Measurements from ENCODE around the gene ALKBH5.

ALKBH5 gene

GRCh38 chr17:18183334-18184142 is at the start of gene ALKBH5:
Gene ALKBH5 (plus strand): TSS chr17:18183828. CDS start chr17:18184244, 416 bp downstream.
- TF ChIP-seq JUND (IDR thresholded peaks at IDR 0.05; ENCODE audit: low read depth) = no peak
- peak; percentile 96 to 99 for DNase-seq (ENCODE audit: low read depth in 1 of 2, low spot score in 1 of 2)
- in situ Hi-C loops (cut with HindIII; ENCODE audit: low pct_unique_long_range_greater_than_20kb, low sequenced_read_pairs) = no loop called here

DNA sequence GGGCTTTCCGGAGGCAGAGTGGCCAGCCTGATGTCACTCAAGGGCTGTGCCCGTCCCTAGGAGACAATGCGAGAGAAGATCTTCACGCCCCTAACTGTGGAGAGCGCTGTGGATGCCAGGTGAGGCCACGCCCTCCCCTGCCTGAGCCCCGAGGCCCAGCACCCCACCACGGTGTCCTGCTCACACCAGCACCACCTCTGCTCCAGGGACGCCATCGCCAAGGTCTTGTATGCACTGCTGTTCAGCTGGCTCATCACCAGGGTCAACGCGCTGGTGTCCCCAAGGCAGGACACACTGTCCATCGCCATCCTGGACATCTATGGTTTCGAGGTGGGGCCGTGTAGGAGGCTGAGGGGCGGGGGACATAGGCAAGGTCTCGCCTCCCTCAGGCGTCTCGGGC is 47.3 kb upstream of the ALKBH5 start:
- in situ Hi-C loops (cut with HindIII; ENCODE audit: low pct_unique_long_range_greater_than_20kb, low sequenced_read_pairs) = no loop called here
- DNase-seq (ENCODE audit: low read depth in 1 of 2, low spot score in 1 of 2) = no peak
- TF ChIP-seq JUND (IDR thresholded peaks at IDR 0.05; ENCODE audit: low read depth) = no peak

DNA sequence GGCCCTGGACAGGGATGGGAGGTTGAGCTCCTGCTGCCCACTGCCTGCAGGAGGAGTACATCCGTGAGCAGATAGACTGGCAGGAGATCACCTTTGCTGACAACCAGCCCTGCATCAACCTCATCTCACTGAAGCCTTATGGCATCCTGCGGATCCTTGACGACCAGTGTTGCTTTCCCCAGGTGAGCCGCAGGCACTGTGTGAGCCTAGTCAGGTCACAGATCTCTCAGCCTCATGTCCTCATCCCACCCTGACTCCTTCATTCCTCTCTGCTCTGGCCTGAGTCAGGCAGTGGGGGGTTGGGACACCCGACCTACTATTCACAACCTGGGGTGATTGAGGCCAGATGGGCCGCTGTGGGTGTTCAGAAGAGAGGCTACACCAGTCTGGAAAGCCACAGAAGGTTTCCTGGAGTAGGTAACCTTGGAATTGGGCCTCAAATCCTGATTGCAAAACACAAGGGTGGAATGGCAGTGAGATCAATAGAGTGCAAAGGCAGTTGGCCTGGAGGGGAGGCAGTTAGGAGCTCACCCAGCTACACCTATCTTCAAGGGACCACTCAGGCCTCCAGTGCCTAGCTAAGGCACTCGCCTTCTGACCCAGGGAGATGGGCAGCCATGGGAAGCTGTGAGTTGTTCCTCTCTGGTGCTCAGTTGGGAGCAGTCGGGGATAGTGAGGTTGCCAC is 45.4 kb upstream of the ALKBH5 start:
- in situ Hi-C loops (cut with HindIII; ENCODE audit: low pct_unique_long_range_greater_than_20kb, low sequenced_read_pairs) = no loop called here
- DNase-seq (ENCODE audit: low read depth in 1 of 2, low spot score in 1 of 2) = no peak
- no peak for TF ChIP-seq JUND (IDR thresholded peaks at IDR 0.05; ENCODE audit: low read depth)

DNA sequence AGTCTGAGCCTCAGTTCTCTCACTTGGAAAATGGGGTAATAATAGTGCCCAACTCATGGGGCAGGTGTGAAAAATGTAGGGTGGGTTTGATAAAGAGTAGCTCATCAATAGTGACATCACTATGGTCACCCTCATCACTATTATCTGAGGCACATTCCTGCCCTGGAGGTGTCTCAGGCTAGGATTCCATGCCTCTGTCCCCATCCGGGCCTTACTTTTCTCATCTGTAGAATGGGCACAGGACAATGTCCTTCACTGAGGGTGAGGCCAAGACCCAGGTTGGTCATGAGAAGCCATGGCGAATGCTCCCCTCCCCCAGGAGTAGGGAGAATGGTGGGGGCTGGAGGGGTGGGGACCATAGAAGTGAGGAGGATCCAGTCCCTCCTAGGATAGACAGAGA is 44.5 kb upstream of the ALKBH5 start:
- DNase-seq (ENCODE audit: low read depth in 1 of 2, low spot score in 1 of 2) = no peak
- in situ Hi-C loops (cut with HindIII; ENCODE audit: low pct_unique_long_range_greater_than_20kb, low sequenced_read_pairs) = no loop called here
- no peak for TF ChIP-seq JUND (IDR thresholded peaks at IDR 0.05; ENCODE audit: low read depth)

DNA sequence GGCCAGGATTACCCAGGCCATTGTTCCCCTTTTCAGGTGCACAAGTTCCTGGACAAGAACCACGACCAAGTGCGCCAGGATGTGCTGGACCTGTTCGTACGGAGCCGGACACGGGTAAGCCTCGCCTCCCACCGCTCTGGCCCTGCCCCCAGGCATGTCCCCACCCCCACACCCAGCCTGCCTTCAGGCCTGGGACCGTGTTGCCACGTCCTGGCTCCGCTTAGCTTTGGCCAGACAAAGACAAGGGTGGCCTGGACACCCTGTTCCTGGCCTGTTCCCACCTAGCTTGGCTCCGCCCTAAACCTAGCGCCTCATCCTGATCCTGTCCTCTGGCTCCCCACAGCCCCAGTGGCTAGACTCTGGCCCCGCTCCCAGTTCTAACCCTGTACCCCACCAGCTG is 44.1 kb upstream of the ALKBH5 start:
- no peak for DNase-seq (ENCODE audit: low read depth in 1 of 2, low spot score in 1 of 2)
- TF ChIP-seq JUND (IDR thresholded peaks at IDR 0.05; ENCODE audit: low read depth) = no peak
- in situ Hi-C loops (cut with HindIII; ENCODE audit: low pct_unique_long_range_greater_than_20kb, low sequenced_read_pairs) = no loop called here

- in situ Hi-C loops (cut with HindIII; ENCODE audit: low pct_unique_long_range_greater_than_20kb, low sequenced_read_pairs) = no loop called here
- no peak for DNase-seq (ENCODE audit: low read depth in 1 of 2, low spot score in 1 of 2)
- no peak for TF ChIP-seq JUND (IDR thresholded peaks at IDR 0.05; ENCODE audit: low read depth)
Measured at GRCh38 chr17:18139949-18140348, 43.7 kb upstream of the ALKBH5 start.

DNA sequence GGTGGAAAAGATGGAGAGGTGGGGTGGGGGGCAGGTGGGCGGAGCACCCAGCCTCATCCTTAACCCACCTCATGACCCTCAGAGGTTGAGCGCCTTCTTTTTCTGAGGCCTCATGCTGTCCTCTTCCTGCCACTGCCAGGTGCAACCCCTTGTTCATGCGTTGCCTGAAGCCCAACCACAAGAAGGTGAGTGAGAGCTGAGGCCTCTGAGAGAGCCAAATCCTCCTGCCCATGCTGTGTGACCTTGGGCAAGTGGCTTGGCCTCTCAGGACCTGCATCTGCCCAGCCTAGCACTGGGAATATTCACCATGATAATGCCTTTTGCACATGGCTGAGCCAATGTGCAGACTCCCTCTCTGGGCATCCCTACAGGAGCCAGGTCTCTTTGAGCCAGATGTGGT is 43.0 kb upstream of the ALKBH5 start:
- no peak for DNase-seq (ENCODE audit: low read depth in 1 of 2, low spot score in 1 of 2)
- in situ Hi-C loops (cut with HindIII; ENCODE audit: low pct_unique_long_range_greater_than_20kb, low sequenced_read_pairs) = no loop called here
- no peak for TF ChIP-seq JUND (IDR thresholded peaks at IDR 0.05; ENCODE audit: low read depth)

GRCh38 chr17:18141210-18141803 is 42.3 kb upstream of the ALKBH5 start:
- DNase-seq (ENCODE audit: low read depth in 1 of 2, low spot score in 1 of 2) = peak in 1 of 2 experiments; percentile 58
- TF ChIP-seq JUND (IDR thresholded peaks at IDR 0.05; ENCODE audit: low read depth) = no peak
- in situ Hi-C loops (cut with HindIII; ENCODE audit: low pct_unique_long_range_greater_than_20kb, low sequenced_read_pairs) = no loop called here

DNA sequence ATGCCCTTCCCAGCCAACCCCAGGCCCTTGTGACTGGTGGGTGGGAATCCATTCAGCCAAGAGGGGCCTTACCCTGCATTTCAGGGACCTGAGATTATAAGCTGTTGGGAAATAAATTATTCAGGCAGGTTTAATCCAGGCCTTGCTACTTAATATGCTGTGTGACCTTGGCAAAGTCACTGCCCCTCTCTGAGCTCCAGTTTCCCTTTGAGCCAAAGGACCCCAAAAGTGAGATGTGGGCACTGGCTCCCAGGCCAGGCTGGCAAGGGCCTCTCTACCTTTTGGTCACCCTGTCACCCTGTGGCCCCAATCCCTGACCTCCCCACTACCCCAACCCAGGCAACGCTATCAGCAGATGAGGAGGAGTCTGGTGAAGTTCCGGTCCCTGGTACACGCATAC is 41.2 kb upstream of the ALKBH5 start:
- in situ Hi-C loops (cut with HindIII; ENCODE audit: low pct_unique_long_range_greater_than_20kb, low sequenced_read_pairs) = no loop called here
- no peak for TF ChIP-seq JUND (IDR thresholded peaks at IDR 0.05; ENCODE audit: low read depth)

DNA sequence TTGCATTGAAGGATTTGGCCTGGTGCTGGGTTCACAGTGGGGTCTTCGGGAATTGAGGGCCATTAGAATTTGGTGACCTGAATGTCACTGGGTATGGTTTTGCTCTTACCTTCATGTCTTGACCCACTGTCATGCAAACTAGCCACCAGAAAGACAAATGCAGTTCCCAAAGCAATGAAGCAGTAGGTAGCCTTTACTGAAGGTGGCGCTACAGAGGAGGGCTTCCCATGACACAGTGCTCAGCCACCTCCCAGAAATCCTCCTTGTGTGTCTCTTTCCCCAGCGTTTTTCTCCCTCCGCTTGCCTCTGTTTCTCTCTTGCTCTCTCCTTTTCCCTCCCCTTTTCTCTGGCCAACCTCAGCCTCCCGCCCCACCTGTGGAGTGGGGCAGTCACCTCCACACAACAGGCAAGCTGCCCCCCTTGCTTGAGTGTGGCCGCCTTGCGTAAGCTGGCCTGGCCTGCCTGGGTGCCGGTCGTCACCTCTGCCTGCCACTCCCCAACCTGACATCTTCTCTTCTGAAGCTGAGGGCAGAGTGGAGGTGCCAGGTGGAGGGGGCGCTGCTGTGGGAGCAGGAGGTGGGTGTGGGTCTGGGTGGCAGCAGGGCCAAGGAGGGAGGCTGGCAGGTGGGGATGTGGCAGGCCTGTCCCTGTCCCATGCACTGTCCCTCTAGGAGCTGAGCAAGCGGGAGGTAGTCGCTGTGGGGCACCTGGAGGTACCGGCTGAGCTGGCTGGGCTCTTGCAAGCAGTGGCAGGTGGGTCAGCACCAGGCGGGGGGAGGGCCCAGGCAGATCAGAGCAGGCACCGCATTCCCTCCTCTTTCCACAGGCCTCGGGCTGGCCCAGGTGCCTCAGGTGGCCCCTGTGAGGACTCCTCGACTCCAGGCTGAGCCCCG is 40.3 kb upstream of the ALKBH5 start:
- DNase-seq (ENCODE audit: low read depth in 1 of 2, low spot score in 1 of 2) = peak in 1 of 2 experiments; percentile 52
- no peak for TF ChIP-seq JUND (IDR thresholded peaks at IDR 0.05; ENCODE audit: low read depth)
- in situ Hi-C loops (cut with HindIII; ENCODE audit: low pct_unique_long_range_greater_than_20kb, low sequenced_read_pairs) = no loop called here

More for the DNA sequence above, 41.2 kb upstream of the ALKBH5 start:
- no peak for DNase-seq (ENCODE audit: low read depth in 1 of 2, low spot score in 1 of 2)

DNA sequence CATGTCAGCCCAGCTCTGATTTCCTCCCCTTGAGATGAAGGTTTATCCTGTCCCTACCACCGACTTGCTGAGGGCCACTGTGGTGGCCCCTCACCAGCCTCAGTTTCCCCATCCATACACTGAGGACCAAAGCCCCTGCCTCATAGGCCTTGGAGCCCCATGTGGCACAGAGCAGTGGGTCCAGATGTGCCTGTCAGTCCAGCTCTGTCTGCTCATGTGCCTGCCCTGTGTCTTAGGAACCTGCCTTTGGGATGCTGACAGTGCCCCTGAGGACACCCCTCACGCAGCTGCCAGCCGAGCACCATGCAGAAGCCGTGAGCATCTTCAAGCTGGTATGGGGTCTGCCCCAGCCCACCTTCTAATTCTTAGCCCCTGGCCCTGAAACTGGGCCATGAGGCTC is 39.4 kb upstream of the ALKBH5 start:
- no peak for TF ChIP-seq JUND (IDR thresholded peaks at IDR 0.05; ENCODE audit: low read depth)
- no peak for DNase-seq (ENCODE audit: low read depth in 1 of 2, low spot score in 1 of 2)
- in situ Hi-C loops (cut with HindIII; ENCODE audit: low pct_unique_long_range_greater_than_20kb, low sequenced_read_pairs) = no loop called here

DNA sequence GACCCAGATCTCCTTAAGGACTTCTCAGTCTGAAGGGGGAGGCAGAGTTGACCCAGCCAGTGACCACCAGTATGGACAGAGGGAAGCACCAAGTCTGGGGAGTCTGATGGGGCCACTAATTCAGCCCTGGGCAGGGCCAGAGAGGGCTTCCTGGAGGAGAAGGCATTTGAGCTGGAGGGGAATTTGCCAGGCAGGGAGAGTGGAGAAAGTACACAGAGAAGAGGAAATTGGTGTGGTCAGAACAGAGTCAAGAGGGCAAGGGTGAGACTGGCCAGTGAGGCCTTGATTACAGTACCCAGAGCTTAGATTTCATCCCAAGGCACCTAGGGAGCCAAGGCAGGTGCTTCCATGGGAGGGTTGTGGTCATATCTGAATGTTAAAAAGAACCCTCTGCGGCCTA is 38.8 kb upstream of the ALKBH5 start:
- in situ Hi-C loops (cut with HindIII; ENCODE audit: low pct_unique_long_range_greater_than_20kb, low sequenced_read_pairs) = no loop called here
- no peak for DNase-seq (ENCODE audit: low read depth in 1 of 2, low spot score in 1 of 2)
- no peak for TF ChIP-seq JUND (IDR thresholded peaks at IDR 0.05; ENCODE audit: low read depth)

Measured in T47D (cell line).